ACC112 (cell line): Measurements from ENCODE around the gene GAS2L1.

Source experiments
- H2AFZ ChIP-seq: fragments of 200-600 bp; sonication (generic); one replicate; pipeline ENCODE4 v1.6.0; 2017; ENCODE audit warnings: antibody characterized with exemption, low read length; ENCODE audit not compliant: unreplicated experiment
- H3K27ac ChIP-seq: fragments of 200-600 bp; sonication (generic); 2 replicates; pipeline ENCODE4 v1.5.1; 2014; ENCODE audit warnings: low read depth, mild to moderate bottlenecking, antibody characterized with exemption, low read length, moderate library complexity
- H3K27me3 ChIP-seq: fragments of 200-600 bp; sonication (generic); 2 replicates; pipeline ENCODE4 v1.6.1; 2014; ENCODE audit warnings: mild to moderate bottlenecking, antibody characterized with exemption, low read length, moderate library complexity, mixed read lengths; ENCODE audit not compliant: insufficient read depth
- H3K36me3 ChIP-seq: fragments of 200-600 bp; sonication (generic); 2 replicates; pipeline ENCODE4 v1.6.1; 2016; ENCODE audit warnings: mild to moderate bottlenecking, antibody characterized with exemption, low read length, moderate library complexity, mixed read lengths; ENCODE audit not compliant: insufficient read depth
- H3K4me1 ChIP-seq: fragments of 200-600 bp; sonication (generic); one replicate; pipeline ENCODE4 v1.6.1; 2016; ENCODE audit warnings: low read length, mixed read lengths; ENCODE audit not compliant: insufficient read depth, unreplicated experiment, control insufficient read depth
- H3K4me3 ChIP-seq: fragments of 200-600 bp; sonication (generic); 2 replicates; pipeline ENCODE4 v1.5.1; 2014; ENCODE audit warnings: mild to moderate bottlenecking, low read depth, low read length
- H3K79me2 ChIP-seq: fragments of 200-600 bp; sonication (generic); one replicate; pipeline ENCODE4 v1.6.0; 2016; ENCODE audit warnings: low read length; ENCODE audit not compliant: control insufficient read depth, unreplicated experiment, insufficient read depth

Gene GAS2L1

GRCh38 chr22:29309332-29310064, 3.0 kb downstream of the GAS2L1 start:
- H3K4me3 ChIP-seq = no peak overlapping the region
- no peaks in the 10 kb centered on the region for H3K36me3 ChIP-seq
- H3K4me1 ChIP-seq = peaks cover 17% of the 10 kb centered on the region
- H3K79me2 ChIP-seq = no peaks in the 10 kb centered on the region
- no peak overlapping the region for H3K27ac ChIP-seq
- H3K27me3 ChIP-seq = peaks cover 13% of the 10 kb centered on the region
- no peak overlapping the region for H2AFZ ChIP-seq

DNA sequence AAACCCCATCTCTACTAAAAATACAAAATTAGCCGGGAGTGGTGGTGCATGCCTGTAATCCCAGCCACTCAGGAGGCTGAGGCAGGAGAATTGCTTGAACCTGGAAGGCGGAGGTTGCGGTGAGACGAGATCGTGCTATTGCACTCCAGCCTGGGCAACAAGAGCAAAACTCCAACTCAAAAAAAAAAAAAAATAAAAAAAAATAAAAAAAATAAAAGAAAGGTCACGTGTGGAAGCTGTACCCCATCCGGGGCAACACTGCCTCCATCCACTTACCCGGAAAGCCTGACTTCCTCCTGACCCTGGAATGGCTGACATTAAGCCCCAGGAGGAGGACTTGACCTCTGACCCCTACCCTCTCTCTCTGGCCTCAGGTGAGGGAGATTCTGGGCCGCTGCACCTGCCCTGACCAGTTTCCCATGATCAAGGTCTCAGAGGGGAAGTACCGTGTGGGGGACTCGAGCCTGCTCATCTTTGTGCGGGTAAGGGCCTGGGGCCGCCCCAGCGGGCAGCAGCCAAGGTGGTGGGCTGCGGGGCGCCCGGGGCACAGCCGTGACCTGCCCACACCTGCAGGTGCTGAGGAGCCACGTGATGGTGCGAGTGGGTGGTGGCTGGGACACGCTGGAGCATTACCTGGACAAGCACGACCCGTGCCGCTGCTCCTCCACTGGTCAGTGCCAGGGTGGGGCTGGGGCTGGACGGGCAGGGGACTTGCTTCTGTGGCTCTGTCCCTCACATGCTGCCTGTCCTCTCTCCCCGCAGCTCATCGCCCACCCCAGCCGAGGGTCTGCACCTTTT, 3.8 kb downstream of the GAS2L1 start:
- H3K27ac ChIP-seq = peak overlapping the region; percentile 64
- H3K36me3 ChIP-seq = no peaks in the 10 kb centered on the region
- no peak overlapping the region for H2AFZ ChIP-seq
- H3K4me1 ChIP-seq = peaks cover 17% of the 10 kb centered on the region
- peaks cover 21% of the 10 kb centered on the region for H3K27me3 ChIP-seq
- no peaks in the 10 kb centered on the region for H3K79me2 ChIP-seq
- H3K4me3 ChIP-seq = no peak overlapping the region

GRCh38 chr22:29310863-29311339, 4.5 kb downstream of the GAS2L1 start:
- Histone ChIP-seq H3K27ac (peak overlapping the region; percentile 75), H3K4me1 (peaks cover 17% of the 10 kb centered on the region), H2AFZ (no peak overlapping the region), H3K79me2 (no peaks in the 10 kb centered on the region), H3K4me3 (peak overlapping the region; percentile 45; the same call in 1 of the 2 replicates), H3K36me3 (no peaks in the 10 kb centered on the region), H3K27me3 (peaks cover 24% of the 10 kb centered on the region)

DNA sequence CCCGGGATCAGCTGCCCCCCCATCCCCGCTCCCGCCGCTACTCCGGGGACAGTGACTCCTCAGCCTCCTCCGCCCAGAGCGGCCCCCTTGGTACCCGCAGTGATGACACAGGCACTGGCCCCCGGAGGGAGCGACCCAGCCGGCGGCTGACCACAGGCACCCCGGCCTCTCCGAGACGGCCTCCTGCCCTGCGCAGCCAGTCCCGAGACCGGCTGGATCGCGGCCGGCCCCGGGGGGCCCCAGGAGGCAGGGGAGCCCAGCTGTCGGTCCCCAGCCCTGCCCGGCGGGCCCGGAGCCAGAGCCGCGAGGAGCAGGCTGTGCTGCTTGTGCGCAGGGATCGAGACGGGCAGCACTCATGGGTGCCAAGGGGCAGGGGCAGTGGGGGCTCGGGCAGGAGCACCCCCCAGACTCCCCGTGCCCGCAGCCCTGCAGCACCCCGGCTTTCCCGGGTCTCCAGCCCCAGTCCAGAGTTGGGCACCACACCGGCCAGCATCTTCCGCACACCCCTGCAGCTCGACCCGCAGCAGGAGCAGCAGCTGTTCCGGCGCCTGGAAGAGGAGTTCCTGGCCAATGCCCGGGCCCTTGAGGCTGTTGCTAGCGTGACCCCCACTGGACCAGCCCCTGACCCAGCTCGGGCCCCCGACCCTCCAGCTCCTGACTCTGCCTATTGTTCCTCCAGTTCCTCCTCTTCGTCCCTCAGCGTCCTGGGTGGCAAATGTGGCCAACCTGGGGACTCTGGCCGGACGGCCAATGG, 5.2 kb downstream of the GAS2L1 start:
- peak overlapping the region; percentile 75 for H3K27ac ChIP-seq
- H3K4me3 ChIP-seq = peak overlapping the region; percentile 45; the same call in 1 of the 2 replicates
- H3K4me1 ChIP-seq = peaks cover 17% of the 10 kb centered on the region
- H3K79me2 ChIP-seq = no peaks in the 10 kb centered on the region
- H2AFZ ChIP-seq = no peak overlapping the region
- peaks cover 31% of the 10 kb centered on the region for H3K27me3 ChIP-seq
- H3K36me3 ChIP-seq = no peaks in the 10 kb centered on the region

DNA sequence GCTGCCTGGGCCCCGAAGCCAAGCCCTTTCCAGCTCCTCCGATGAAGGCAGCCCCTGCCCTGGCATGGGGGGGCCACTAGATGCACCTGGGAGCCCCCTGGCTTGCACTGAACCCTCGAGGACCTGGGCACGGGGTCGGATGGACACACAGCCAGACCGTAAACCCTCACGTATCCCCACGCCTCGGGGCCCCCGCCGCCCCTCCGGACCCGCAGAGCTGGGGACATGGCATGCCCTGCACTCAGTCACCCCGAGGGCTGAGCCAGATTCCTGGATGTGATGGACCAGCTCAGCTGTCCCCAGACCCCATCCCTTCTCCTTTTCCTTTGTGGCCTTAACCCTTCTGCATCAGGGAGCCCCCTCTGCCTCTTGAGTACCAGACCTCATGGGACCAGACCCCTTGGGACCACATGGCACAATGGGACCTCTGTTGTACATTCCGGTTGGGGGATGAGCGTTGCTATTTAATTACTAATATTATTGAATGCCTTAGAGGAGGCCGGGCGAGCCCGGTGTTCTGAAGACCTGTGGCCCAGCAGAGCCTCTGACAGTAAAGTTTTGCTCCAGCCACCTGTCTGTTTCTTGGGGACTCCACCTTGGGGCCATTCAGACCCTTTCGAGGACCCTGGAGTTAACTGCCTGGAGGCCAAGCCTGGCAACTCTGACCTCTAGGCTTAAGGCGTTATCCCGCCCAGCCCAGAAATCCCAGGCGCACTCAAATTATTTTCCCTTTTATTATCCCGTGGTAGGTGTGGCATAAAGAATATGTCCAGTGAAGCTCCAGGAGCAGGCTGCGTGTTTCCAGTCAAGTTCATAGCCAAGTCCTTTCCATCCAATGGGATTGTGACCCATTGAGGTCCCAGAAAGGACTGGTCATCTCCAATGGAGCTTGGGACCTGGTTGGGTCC, 6.0 kb downstream of the GAS2L1 start:
- no peak overlapping the region for H3K4me3 ChIP-seq

DNA sequence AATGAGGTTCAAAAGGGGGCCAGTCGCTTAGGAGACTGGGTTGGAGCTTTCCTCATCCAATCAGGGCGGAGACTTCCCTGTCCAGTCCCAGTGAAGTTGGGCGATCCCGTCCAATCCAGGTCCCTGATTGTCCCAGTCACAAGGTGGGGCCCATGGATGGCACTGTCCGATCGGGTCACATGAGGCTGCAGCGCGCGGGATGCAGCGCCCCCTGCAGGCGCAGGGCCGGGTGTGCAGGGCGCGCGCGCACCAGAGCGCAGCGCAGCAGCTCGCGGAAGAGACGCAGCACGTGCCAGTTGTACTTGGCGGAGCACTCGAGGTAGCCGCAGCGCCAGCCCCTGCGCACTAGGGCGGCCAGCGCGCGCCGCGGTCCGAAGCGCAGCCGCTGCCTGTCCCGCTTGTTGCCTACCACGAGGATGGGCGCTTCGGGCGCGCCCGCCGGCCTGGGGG, 6.7 kb downstream of the GAS2L1 start:
- H2AFZ ChIP-seq = no peak overlapping the region
- H3K79me2 ChIP-seq = no peaks in the 10 kb centered on the region
- peaks cover 33% of the 10 kb centered on the region for H3K27me3 ChIP-seq
- no peak overlapping the region for H3K4me3 ChIP-seq
- no peaks in the 10 kb centered on the region for H3K36me3 ChIP-seq
- H3K4me1 ChIP-seq = peaks cover 17% of the 10 kb centered on the region
- H3K27ac ChIP-seq = no peak overlapping the region

More for the DNA sequence above, 6.0 kb downstream of the GAS2L1 start:
- H3K36me3 ChIP-seq = no peaks in the 10 kb centered on the region
- H3K4me1 ChIP-seq = peaks cover 17% of the 10 kb centered on the region
- no peak overlapping the region for H2AFZ ChIP-seq
- H3K27ac ChIP-seq = no peak overlapping the region
- peaks cover 33% of the 10 kb centered on the region for H3K27me3 ChIP-seq
- H3K79me2 ChIP-seq = no peaks in the 10 kb centered on the region

DNA sequence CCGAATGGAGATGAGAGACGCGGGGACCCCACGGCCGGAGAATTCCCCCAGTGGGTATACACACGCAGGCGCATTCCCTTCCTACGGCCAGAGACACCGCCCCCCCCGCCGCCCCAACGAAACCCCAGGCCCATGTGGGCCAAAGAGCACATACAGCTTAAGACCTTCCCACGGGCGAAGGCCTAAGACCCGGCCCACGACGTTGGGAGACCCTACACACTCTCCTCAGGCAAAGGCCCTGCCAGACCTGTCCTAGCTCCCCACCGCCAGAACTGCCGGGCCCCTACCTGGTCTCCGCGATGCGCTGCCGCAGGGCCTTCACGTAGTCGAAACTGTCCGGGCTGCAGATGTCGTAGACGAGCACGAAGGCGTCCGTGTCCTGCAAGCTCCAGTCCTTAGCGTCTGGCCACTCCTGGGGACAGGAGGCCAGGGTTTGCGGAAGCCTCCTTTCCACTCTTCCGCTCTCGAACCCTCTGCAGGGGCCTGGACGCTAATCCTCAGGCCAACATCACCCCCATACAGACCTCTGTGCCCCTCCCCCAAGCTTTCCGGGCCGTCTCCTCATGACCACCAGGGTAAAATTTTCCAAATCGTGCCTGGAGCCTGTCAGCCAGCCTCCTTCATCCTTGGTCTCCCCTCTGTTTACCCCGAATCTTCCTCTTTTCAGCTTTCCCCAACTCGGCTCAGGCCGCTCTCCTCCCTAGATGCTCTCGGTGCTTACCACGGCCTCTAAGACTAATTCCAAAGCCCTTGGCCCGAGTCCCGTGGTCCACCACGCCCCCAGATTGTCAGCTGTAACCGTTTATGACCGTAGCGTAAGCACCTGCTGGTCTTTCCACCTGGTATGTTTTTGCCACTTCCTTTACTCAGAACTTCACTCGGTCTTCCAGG, 7.4 kb downstream of the GAS2L1 start:
- no peak overlapping the region for H2AFZ ChIP-seq
- no peaks in the 10 kb centered on the region for H3K36me3 ChIP-seq
- H3K27me3 ChIP-seq = peaks cover 33% of the 10 kb centered on the region
- H3K79me2 ChIP-seq = no peaks in the 10 kb centered on the region
- H3K4me1 ChIP-seq = peaks cover 13% of the 10 kb centered on the region
- no peak overlapping the region for H3K4me3 ChIP-seq
- no peak overlapping the region for H3K27ac ChIP-seq

GRCh38 chr22:29314537-29315285, 8.3 kb downstream of the GAS2L1 start:
- Histone ChIP-seq H3K4me3 (peak overlapping the region; percentile 8; the same call in 1 of the 2 replicates), H3K27ac (no peak overlapping the region), H3K4me1 (peaks cover 13% of the 10 kb centered on the region), H3K79me2 (no peaks in the 10 kb centered on the region), H3K27me3 (peaks cover 33% of the 10 kb centered on the region), H3K36me3 (no peaks in the 10 kb centered on the region), H2AFZ (no peak overlapping the region)
